B cell (primary cell): Measurements from ENCODE around the gene CHMP1A.

Source experiments
- CTCF ChIP-seq: fragments of 200-600 bp; IDR thresholded peaks from one replicate; pipeline ENCODE4 v1.8.0; 2022; ENCODE audit warnings: antibody characterized with exemption, mild to moderate bottlenecking
- EZH2 ChIP-seq: IDR thresholded peaks from 2 replicates; pipeline ENCODE4 v1.6.1; 2012; ENCODE audit warnings: borderline replicate concordance, low read depth, mild to moderate bottlenecking, moderate library complexity, low read length; ENCODE audit not compliant: insufficient read depth, poor library complexity, severe bottlenecking

GRCh38 chr16:89621698-89622409, 35.7 kb downstream of the CHMP1A start:
- no peak for TF ChIP-seq CTCF
- TF ChIP-seq EZH2, result no peak
